KG1 (cell line): ENCODE results near the gene IGHMBP2.

Experiments
- DNase-seq: peaks from one replicate; lab custom pipeline; 2025; lab: John Stamatoyannopoulos, UW

Gene IGHMBP2

DNA sequence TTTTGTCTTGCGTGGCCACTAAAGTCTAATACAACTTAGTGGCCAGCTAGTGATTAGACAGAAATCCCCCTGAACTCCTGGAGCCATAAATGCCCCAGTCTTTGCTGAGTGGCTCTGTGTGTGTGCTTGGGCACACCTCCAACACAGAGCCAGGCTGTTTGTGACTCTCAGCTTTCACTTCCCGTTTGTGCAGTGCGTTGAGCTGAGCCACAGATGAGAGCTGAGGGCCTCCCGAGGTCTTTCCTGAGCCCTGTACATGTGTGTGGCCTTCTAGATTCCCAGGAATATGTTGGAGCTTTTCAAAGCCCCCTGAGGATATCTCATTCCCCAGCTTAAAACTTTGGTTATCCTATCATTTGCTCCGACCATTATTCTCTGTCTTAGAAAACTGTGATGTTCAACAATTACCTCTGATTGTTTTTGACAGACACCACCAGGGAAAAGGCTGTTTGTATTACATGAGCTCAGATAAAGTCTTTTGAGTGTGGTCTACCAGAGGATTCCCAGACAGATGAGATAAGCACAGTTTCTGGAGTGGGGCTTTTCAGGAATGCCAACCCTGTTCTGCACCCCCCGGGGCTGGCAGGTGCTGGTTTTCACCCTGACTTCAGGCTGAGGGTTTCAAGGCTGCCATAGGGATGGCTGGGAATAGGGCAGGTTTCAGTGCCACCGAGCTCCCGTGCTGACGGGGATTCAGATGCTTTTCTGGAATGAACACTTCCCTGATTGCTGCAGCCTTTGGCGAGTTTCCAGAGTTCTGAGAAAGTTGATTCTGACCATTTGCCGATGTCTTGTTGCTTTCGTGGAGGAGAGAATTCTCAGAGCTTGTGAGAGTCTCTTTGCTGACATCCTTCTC, 23.8 kb downstream of the IGHMBP2 start:
- DNase-seq = no peak

DNA sequence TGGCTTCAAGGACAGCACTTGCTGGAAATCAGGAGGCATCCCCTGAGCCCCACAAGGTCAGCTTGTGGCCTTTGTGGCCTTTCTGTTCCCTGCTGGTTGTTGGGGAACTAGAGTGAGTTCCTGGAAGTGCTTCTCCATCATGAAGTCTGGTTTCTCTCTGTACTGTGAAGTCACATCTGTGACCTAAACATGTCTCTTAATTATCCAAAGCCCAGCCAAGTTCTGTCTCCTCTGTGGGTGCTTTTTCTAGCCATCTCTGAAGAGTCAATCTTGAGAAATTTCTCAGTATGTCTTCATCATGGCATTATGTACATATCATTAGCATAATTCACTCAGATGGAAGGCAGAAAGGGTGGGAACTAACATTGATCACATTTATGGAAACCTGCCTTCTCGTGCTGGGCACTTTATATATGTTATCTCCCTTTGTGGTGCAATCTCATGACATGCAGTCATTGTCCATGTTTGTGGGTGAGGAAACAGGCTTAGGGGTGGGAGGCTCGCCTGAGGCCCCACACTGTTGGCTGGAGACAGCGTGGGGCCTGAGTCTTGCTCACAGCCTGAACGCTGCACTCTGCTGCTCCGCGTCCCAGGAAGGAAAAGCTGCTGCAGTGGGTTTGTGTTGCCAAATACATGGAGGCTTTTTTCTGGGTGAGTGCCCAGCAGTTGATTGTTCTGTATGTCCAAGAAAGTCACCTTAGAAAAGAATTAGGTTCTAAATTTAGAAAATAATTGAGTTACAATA, 24.6 kb downstream of the IGHMBP2 start:
- DNase-seq = no peak

DNA sequence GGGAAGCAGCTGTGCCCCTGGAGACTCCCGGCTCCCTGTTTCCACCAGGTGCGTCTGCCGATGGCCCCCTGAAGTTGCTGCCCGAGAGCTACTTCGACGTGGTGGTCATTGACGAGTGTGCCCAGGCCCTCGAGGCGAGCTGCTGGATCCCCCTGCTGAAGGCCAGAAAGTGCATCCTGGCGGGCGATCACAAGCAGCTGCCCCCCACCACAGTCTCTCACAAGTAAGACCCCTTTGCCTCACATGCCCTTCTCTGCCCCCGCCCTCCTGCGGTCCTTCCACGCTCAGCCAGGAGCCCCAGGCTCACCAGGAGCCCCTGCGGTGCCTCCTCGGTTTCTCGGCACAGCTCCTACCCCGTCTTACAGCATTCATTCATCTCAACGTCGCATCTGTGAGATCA, 25.4 kb downstream of the IGHMBP2 start:
- no peak for DNase-seq

DNA sequence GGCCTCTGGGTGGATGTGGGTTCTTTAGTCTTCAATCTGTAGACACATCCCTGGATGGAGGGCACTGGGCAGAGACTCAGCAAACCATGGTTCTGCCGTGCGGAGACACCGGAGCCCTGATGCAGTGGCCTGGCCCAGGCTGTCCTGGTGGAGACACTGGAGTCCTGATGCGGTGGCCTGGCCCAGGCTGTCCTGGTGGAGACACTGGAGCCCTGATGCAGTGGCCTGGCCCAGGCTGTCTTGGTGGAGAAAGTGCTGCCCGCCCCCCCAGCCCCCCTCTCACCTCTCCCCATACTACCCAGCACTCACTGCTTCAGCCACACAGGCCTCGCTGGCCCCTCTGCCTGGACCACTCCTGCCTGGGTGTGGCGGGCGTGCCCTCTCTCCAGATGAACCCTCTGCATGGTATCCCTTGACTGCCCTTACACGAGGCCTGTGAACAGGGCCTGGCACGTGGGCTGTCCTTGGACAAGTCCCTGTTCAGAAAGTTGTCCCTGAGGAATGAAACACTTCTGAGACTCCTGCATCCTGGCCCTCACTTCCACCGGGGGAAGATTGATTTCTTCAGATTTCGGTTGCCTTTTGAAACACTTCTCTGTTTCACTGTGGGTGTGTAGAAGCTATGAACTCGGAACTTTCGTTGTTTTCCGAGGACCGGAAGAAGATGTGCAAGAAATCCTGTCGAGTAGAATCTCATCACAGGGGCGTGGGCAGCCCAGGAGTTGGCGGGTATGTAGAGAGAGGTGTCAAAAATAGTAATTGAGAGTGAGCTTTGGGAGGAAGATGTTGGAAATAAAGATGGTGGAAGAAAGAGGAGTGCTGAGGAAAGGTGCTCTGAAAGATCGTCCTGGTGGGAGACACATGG, 26.2 kb downstream of the IGHMBP2 start:
- DNase-seq = no peak

DNA sequence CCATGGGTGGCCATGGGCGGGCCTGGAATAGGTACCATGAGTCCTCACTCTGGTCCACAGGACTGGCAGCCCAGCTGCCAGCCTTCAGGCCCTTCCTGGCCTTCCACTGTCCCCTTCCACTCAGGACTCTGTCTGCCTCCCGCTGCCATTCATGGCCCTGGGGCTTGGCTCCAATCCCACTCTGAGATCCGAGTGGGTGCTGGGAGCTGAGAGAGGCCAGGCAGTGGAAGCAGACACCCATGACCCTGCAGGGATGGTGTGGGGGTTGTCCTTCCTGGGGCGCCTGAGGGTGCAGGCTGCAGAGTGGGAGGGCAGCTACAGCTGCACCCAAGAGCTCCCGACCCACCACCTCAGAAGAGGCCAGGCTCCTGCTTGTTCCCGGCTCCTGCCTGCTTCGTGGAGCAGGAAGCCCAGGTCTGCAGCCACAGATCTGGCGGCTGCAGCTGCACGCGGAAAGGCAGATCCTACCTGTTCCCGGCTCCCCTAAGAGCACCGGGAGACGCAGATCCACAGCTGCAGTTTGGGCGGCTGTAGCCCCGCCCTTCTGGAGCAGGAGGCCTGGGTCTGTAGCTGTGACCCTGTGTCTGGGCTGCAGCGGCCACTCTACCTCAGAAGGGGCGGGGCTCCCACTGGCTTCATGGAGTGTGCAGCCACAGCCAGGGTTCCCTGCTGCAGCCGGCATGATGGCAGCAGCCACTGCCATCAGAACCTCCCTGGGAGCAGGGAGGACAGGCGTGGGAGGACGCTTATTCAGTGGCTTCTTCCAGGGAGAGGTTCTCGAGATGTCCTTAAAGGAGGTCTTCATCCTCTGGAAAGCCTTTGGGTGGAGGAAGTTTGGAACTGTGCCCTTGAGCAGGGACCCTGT, 27.5 kb downstream of the IGHMBP2 start:
- no peak for DNase-seq

DNA sequence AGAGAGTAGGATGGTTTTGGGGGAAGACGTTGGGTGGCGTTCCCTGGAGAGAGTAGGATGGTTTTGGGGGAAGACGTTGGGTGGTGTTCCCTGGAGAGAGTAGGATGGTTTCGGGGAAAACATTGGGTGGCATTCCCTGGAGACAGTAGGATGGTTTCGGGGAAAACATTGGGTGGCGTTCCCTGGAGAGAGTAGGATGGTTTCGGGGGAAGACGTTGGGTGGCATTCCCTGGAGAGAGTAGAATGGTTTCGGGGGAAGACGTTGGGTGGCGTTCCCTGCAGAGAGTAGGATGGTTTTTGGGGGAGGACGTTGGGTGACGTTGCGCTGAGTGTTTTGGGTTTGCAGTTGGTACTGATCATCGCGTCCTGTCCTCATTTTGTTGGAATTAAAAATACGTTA, 28.2 kb downstream of the IGHMBP2 start:
- no peak for DNase-seq

DNA sequence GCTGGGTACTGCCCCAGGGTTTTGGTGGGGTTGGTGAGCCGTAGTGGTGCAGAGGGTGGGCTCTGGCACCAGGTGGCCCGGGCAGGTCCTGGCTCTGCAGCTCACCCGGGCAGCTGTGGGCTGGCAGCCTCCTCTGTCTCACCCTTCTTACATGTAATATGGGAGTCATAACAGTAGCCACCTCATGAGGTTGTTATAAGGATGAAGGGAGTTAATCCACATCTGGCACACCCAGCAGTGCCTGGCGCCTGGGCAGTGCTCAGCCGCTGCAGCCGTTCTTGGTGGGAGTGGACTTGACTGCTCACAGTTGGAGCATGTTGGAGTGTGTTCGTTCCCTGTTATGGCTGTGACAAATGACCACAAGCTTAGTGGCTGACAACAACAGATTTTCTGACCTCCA, 28.7 kb downstream of the IGHMBP2 start:
- DNase-seq = no peak

DNA sequence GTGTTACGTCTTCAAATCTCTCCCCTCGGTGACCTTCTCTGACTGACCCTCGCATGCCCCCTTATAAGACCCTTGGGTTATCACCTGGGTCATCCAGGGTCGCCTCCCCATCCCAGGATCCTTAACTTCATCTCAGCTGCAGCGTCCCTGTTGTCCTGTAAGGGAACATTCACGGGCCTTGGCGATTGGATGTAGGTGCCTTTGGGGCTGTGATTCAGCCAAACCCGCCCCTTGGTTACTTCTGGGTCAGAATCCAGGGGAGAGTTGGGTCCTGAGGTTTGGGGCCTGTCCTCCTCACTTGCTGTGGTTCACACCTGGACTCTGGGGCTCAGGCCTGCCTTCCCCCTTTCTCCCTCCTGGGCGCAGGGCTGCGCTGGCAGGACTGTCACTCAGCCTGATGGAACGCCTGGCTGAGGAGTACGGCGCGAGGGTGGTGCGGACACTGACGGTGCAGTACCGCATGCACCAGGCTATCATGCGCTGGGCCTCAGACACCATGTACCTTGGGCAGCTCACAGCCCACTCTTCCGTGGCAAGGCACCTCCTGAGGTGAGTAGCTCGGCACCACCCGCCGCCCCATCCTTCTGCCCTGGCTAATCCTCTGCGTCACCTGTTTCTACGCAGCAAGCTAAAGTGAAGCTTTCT, 29.4 kb downstream of the IGHMBP2 start:
- no peak for DNase-seq

DNA sequence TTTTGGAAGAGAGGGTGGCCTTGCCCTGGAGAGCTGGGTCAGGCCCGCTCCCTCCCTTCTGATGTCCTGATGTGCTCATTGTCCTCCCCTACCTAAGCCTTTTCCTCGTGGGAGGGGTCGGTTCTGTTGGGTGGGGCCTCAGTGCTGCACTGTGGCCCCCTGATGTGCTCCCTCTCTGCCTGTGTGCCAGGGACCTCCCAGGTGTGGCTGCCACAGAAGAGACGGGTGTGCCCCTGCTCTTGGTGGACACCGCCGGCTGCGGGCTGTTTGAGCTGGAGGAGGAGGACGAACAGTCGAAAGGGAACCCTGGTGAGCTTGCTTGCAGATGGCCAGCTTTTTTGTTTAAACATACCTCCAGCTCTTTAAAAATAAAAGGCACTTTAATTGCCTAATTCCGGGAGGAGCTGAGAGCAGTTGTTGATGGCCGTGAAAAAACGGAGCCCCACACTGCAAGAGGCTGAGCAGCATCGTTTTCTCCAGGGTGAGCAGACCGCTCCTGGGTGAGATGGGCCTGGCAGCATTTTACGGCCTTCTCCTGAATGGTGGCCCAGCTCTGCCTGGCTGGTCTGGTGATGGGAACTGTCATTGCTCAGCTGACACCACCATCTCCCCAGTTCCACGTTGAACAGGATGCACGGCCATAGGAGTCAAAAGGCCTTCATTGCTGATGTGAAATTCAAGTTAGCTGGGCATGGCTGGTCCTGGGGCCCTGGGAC, 30.1 kb downstream of the IGHMBP2 start:
- DNase-seq = no peak

DNA sequence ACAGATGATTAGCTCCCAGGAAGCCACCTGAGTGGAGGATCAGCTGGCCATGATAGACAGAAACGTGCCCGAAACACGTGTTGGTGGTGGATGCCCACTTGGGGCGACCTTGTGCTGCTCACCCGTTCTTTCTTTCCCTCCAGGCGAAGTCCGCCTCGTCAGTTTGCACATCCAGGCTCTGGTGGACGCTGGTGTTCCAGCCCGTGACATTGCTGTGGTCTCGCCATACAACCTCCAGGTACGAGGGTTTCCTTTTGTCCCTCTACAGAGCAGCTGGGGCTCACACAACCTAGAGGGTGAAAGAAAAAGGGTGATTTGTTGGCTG, 30.6 kb downstream of the IGHMBP2 start:
- DNase-seq = no peak

DNA sequence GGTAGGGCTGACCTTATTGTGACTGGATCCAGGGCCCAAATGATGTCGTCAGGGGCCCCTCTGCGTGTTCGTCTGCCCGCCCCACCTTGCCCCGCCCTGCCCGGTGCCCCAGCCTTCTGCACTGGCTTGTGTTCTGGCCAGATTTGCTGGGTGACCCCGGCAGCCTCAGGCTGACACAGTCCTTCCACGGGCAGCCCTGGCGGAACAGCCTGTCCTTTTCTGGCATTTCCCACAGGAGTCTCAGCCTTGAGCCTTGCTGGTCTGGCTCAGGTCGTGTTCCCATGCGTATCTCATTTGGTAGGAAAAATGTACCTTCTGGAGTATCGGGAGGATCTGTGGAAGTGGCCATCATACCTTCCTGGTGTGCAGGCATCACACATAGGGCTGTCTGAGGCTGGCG, 31.0 kb downstream of the IGHMBP2 start:
- DNase-seq = no peak

DNA sequence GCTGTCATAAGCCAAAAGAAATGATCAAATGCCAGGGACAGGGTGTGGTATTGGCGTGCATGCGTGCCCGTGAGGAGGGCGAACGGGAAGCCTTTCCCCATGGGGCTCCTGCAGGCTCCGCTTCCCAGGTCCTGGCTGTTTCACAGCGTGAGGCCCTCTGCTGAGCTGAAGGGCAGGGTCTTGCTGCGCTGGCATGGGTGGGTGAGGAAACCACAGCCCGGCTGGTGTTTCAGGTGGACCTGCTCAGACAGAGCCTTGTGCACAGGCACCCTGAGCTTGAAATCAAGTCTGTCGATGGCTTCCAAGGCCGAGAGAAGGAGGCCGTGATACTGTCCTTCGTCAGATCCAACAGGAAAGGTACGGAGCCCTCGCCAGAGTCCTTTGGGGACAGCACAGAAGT, 31.4 kb downstream of the IGHMBP2 start:
- no peak for DNase-seq

DNA sequence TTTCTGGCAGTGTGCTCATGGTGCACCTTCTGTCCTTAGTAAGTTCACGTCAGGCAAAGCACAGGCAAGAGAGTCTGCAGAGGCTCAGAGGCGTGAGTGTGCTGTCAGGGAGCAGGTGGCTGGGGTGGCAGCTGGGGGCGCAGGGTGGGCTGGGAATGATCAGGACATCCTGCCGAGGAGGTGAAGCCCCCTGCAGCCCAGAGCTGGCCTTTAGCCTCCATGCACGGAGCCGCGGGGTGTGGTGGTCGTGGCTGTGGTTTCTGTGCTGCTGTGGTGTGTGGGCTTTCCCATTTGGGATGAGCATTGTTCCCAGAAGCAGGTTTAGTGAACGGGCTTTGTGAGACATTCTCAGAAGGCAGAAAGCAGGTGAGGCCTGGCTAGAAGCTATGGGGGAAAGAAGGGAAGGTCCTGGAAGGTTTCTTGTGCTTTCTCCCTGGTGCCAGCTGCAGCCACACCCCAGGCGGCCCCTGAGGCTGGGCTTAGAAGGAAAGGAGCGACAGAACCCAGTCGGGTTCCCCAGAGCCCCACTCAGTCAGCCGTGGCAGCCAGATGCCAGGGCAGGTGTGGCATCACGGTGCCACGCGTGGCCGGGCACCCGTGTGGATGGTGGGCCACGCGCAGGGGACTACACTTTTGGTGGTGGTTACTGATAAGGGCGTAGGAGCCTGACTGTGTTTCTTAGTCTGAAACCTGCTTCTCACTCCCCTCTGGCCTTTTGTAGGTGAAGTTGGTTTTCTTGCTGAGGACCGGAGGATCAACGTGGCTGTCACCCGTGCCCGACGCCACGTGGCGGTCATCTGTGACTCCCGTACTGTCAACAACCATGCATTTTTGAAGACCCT, 32.0 kb downstream of the IGHMBP2 start:
- no peak for DNase-seq

DNA sequence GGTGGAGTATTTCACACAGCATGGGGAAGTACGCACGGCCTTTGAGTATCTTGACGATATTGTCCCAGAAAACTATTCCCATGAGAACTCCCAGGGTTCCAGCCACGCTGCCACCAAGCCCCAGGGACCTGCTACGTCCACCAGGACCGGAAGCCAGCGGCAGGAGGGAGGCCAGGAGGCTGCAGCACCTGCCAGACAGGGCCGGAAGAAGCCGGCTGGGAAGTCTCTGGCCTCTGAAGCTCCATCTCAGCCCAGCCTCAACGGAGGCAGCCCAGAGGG, 32.6 kb downstream of the IGHMBP2 start:
- DNase-seq = no peak

DNA sequence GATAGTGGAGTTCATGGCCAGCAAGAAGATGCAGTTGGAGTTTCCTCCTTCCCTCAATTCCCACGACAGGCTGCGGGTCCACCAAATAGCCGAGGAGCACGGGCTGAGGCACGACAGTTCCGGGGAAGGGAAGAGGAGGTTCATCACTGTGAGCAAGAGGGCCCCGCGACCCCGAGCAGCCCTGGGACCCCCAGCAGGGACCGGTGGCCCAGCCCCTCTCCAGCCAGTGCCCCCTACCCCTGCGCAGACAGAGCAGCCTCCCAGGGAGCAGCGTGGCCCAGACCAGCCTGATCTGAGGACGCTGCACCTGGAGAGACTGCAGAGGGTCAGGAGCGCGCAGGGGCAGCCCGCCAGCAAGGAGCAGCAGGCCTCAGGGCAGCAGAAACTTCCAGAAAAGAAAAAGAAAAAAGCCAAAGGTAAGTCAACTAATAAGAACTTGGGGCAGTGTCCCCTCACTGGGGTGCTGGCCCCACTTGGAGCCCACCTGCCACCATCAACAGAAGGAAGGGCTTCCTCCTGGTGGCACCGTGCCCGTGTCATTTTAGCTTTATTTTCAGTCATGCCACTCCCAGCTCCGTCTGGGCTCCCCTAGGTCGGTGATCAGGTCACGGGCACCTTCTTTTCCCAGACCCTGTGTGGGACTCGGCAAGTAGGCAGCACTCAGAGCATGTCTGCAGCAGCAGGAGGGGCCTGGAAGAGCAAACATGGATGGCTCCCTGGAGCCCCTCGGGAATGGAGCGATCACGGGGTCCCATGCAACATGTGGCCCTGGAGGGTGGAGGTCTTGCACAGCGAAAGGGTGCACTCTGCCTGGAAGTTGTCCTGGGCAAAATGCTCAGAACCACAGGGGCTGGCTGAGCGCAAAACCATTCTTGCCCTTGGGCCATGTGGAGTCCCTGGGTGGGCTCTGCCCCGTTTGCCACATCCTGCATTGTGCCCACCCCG, 33.3 kb downstream of the IGHMBP2 start:
- no peak for DNase-seq

DNA sequence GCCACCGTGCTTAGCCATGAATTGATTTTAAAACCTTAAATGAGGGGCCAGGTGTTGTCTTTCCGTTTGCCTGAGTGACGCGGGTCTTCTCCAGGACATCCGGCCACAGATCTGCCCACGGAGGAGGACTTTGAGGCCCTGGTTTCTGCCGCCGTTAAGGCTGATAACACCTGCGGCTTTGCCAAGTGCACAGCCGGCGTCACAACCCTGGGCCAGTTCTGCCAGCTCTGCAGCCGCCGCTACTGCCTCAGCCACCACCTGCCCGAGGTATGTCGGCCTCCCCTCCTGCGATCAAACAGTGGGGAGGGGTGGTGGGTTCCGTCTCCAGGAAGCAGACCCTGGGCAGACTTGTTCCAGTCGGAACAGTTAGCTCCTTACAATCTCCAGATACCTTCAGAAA, 34.4 kb downstream of the IGHMBP2 start:
- DNase-seq = no peak

DNA sequence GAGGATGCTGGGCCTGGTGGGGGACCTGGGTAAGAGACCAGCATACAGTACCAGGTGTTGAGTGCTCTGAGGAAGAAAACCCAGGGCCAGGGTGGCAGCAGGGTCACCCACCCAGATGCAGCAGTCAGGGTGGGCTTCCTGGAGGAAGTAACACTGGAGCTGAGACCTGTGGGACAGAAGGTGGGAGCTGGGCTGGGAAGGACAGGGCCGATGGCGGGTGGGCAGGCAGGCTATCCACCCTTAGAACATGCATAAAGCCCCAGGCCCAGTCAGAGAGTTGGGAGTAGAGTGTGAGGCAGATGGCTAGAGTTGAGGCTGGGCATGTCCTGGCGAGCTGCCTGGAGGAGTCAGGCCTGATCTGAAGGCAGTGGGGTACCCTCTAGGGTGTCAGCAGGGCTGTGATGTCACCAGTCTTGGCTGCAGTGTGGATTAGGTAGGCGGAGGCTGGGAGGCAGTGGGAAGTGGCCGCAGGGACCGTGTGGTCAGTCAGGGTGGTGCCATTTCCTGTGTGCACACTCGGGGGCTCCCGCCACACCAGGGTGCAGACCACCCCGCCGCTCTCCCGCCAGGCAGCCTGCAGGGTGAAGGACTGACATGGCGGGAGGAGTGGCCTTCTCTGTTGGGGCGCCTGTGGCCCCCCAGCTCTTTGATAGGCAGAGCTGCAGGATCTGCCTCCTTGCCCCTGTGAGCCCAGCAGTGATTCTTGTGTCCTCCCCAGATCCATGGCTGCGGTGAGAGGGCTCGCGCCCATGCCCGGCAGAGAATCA, 35.3 kb downstream of the IGHMBP2 start:
- DNase-seq = no peak
